Measurements from ENCODE around the gene LRRC25. TPM values are rescaled to one million over a fixed set of nuclear protein-coding genes. Genes with fewer than 3 reads are reported as not detected.

The LRRC25 gene
- total RNA-seq, 2 experiments from 2014 or later: 0.98 to 4.1 TPM

GRCh38 chr19:18441804-18442788 lies 44.7 kb upstream of the LRRC25 start:
- no peak for DNase-seq (ENCODE audit: low spot score)
- CTCF ChIA-PET (ENCODE audit: unreplicated experiment): no interaction called here
- POLR2A ChIA-PET: no interaction called here

GRCh38 chr19:18440936-18441803 lies 43.7 kb upstream of the LRRC25 start:
- Histone ChIP-seq H3K4me2 (ENCODE audit: low read length) (no peak overlapping the region), H3K4me1 (ENCODE audit: insufficient read depth, low read length, poor library complexity, severe bottlenecking) (peaks cover 11% of the 10 kb centered on the region), H3K36me3 (ENCODE audit: insufficient read depth, low read length) (peaks cover 36% of the 10 kb centered on the region), H4K20me1 (ENCODE audit: insufficient read depth, low read length) (no peaks in the 10 kb centered on the region), H3K27ac (ENCODE audit: low read depth, low read length, poor library complexity, severe bottlenecking) (no peak overlapping the region), H3K4me3 (ENCODE audit: low read depth, low read length, poor library complexity, severe bottlenecking) (no peak overlapping the region), H3K9me2 (ENCODE audit: insufficient read depth, low read length) (no peaks in the 10 kb centered on the region), H3K79me2 (ENCODE audit: insufficient read depth, low read depth, low read length) (no peaks in the 10 kb centered on the region), H3K9me3 (ENCODE audit: low read length) (0 out of 2 replicates have a peak, but pooled peaks cover 7% of the 10 kb centered on the region), H2AFZ (ENCODE audit: low read length) (no peak overlapping the region)
- intact Hi-C loops (cut with micrococcal nuclease; ENCODE audit: unreplicated experiment): no loop called here
- POLR2A ChIA-PET: no interaction called here
- CTCF ChIA-PET (ENCODE audit: unreplicated experiment): interaction anchor here (1.2 kb wide), 1 partner anchor 10 kb away, joined by 4 read pairs; no protein-coding TSS in a partner anchor
- no TSS peak for BruUV-seq (replicated peaks)
- TF ChIP-seq CTCF (conservative IDR thresholded peaks at IDR 0.05; ENCODE audit: low read length): no peak
- TF ChIP-seq EZH2phosphoT487 (IDR thresholded peaks at IDR 0.05; ENCODE audit: borderline replicate concordance, low read depth, low read length): no peak
- no peak for DNase-seq (ENCODE audit: low spot score)

More at GRCh38 chr19:18441804-18442788, 44.7 kb upstream of the LRRC25 start:
- Histone ChIP-seq H3K9me2 (ENCODE audit: insufficient read depth, low read length) (no peaks in the 10 kb centered on the region), H3K9me3 (ENCODE audit: low read length) (0 out of 2 replicates have a peak, but pooled peaks cover 7% of the 10 kb centered on the region), H3K4me2 (ENCODE audit: low read length) (no peak overlapping the region), H3K4me3 (ENCODE audit: low read depth, low read length, poor library complexity, severe bottlenecking) (no peak overlapping the region), H4K20me1 (ENCODE audit: insufficient read depth, low read length) (no peaks in the 10 kb centered on the region), H3K79me2 (ENCODE audit: insufficient read depth, low read depth, low read length) (no peaks in the 10 kb centered on the region), H3K4me1 (ENCODE audit: insufficient read depth, low read length, poor library complexity, severe bottlenecking) (peaks cover 6% of the 10 kb centered on the region), H3K27ac (ENCODE audit: low read depth, low read length, poor library complexity, severe bottlenecking) (no peak overlapping the region), H3K36me3 (ENCODE audit: insufficient read depth, low read length) (peaks cover 39% of the 10 kb centered on the region), H2AFZ (ENCODE audit: low read length) (no peak overlapping the region)
- intact Hi-C loops (cut with micrococcal nuclease; ENCODE audit: unreplicated experiment): no loop called here
- no TSS peak for BruUV-seq (replicated peaks)
- TF ChIP-seq EZH2phosphoT487 (IDR thresholded peaks at IDR 0.05; ENCODE audit: borderline replicate concordance, low read depth, low read length) (no peak), CTCF (conservative IDR thresholded peaks at IDR 0.05; ENCODE audit: low read length) (no peak)

Data from OCI-LY7 (cell line).